GM21423 (cell line): ENCODE results near the gene PRUNE1.
A peak's percentile ranks its signal among the peaks of the same experiment; 100 is the strongest.

Experiments used
- ATAC-seq: cut with Tn5 transposase; IDR thresholded peaks from one replicate; pipeline ENCODE4 v1.9.1; 2021; ENCODE audit warnings: mild to moderate bottlenecking, moderate library complexity; ENCODE audit not compliant: unreplicated experiment

The PRUNE1 gene

DNA sequence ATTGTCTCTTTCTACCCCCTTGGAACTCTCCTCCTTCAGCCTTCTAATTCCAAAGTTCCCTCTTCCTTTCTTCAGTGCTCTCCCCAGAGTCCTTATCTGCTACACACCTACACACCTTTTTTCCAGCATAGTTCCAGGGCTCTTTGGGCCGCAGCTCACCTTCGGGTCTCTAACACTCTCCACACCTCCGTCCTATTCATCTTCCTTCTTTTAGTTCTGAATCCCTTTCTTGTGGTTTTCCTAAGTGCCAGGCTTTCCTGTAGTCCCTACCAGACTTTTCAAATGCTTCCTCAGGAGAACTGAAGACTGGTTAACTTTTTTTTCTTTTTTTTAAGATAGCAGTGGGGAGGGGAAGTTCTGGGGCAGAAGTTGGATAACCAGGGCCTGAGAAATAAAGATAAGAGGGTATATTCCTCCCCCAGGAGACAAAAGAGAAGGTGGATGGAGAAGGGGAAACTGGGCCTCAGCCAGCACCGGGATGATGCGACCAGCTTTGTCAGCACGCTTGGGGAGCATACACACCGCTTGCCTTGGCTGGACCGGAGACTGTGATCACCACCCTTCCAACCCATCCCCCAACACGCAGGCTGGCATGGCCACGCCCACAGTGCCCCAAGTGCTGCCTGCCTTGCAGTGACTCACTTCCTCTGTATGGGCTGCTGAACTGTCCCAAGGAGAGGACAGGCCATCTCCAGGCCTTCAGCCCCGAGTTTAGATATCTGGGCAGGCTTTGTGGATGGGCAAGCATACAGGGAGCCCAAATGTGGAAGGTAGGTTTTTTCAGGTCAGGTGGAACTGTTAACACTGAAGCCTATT, 31.2 kb upstream of the PRUNE1 start:
- ATAC-seq, result no peak

DNA sequence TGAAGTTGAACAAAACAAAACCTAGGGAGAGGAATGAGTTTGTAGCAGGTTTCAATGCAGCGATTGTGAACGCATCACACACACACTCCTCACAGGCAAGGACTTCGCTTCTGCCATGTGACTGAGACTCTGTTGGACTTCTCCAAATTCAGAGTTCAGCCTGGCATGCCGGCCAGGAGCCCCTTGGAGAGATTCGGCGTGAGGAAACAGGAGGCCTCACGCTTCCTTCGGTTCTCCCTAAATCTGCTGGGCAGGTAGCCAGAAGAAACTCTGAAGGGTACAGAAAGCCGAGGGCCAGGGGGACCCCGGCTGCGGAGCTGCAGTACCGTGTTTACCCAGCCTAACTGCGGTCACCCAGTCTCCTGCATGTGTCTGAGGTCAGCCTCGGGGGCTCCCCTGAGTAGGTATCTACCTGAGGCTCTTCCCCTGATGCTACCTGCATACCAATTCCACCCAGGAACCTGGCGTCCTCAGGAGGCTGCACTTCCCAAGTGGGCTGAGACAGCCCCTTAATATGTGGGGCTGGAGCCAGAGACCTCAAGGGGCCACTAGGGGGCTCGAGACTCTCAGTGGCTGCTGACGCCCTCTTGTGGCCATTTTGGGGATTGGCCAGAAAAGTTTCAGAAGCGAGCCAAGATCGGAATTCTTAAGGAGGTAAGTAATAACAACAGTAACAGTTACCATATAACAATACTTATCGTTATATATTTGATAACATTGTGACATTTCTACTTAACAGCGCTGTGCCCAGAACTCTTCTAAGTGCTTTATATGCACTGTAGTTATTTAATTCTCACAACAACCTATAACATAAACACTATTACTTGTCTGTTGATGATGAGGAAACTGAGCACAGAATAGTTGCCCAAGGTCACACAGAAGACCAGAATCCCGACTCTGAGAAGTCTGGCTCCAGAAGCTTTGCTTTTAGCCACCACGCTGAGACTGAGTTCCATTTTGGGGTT, 28.9 kb upstream of the PRUNE1 start:
- ATAC-seq, result peak; percentile 40

DNA sequence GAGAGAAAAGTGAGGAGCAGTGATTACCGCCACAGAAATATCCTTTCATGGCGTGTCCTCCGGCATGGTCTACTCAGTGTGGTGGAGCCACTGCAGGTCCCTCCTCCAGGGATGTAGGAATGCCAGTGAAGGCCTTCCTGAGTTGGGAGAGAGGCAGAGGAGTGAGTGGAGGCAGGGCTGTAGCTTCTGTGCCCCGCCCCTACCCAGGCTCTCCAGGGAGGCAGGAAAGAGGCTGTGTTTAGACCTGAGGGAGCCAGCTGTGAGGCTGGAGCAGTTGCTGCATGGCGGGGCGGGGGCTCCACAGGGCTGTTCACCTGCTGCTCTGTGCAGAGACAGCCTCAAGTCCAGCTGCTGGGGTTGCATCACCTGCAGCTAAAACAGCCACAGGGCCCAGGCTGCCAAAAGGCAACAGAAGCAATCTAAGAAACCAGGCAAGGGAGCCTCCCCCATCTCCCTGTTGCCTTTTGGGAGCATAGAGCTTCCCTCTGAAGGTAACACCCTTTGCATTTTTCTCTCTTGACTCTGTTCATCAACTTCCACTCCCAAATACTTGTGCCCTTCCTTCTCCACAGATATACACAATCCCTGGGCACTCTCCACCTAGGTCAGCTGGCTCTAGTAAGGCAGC, 27.0 kb upstream of the PRUNE1 start:
- ATAC-seq, result no peak

DNA sequence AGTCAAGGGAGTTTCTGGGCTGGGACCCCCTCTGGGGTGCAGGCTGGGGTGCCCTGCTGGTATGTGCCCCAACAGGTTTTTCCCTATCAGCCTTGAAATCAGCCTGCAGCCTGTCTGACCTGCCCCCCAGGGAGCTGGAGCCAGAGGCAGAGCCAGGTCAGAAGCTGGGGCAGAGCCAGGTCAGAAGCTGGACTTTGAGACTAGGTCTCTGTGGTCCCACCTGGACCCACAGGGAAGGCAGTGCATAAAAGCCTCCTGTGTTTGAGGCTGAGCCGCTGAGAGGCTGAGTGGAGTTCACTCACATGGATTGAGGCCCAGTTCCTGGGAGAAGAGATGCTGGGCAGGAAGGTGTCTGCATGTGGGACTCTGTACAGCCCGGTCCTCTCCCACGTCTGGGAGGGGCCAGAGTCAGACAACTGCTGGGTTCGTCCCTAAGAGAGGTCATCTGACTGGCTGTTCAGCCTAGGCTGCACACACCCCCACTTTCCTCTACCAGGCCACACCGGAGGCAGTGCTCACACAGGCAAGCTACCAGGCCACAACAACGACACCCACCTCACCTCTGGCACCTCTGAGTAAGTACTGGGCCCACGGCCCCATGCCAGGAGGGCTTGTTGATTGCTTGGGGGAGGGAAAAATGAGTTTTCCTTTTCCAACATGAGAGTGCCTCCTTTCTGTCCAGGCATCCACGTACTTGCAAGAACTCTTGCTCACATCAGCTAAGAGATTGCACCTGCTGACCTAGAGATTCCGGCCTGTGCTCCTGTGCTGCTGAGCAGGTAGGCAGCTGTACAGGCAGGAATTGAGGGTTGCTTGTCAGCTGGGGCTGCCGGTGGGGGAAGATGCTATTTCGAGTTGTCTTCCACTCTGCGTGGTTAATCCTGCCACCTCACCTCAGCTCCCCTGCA, 26.2 kb upstream of the PRUNE1 start, which contains the start of gene ANXA9:
TSS of gene ANXA9 (plus strand) at position 488 of the 908 bp plus-strand sequence. CDS start 814 bp downstream, outside the sequence.
- no peak for ATAC-seq

DNA sequence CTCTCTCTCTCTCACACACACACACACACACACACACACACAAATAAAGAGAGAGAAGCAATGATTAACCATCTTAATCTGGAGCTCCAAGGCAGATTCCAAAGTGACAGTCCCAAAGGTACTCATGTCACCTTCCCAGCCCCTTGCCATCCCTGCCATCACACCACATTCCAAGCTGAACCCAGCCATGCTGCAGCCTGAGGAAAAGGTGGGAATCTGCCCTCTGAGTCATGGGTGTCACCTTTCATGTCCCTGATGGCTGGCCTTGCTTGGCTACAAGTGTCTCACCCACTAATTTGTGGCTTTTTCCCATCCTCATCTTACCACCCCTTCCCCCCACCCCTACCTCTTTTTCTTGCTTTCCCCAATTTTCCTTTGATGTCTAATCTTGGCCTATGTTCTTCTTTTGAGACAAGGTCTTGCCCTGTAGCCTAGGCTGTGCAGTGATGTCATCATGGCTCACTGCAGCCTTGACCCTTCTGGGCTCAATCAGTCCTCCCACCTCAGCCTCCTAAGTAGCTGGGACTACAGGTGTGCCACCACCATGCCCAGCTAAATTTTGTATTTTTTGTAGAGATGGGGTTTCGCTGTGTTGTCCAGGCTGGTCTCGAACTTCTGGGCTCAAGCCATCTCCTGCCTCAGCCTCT, 22.9 kb upstream of the PRUNE1 start:
- ATAC-seq, result no peak

DNA sequence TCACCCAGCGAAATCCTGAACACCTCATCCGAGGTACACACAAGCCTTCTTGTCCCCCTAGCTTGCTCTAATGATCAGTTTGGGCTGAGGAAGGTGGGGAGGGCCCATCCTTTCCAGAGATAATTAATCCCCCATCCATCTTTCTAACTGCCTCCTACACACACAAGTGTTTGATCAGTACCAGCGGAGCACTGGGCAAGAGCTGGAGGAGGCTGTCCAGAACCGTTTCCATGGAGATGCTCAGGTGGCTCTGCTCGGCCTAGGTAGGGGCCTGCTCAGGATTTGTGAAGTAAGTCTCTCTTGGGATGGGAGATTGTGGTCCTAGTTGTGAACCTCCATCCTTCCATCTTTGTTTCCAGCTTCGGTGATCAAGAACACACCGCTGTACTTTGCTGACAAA, 20.3 kb upstream of the PRUNE1 start:
- no peak for ATAC-seq

DNA sequence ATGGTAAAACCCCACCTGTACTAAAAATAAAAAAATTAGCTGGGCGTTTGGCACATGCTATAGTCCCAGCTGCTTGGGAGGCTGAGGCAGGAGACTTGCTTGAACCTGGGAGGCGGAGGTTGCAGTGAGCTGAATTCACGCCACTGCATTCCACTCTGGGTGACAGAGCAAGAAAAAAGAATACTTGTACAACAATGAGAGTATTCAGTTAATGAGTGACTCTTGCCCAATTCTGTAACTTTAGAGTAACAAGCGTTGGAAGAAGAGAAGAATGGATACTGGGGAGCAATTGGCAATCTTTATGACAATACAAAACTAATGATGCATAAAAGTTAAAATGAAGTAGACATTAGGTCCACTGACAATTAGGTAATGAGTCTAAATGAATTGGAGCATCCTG, 15.6 kb upstream of the PRUNE1 start:
- ATAC-seq, result no peak

DNA sequence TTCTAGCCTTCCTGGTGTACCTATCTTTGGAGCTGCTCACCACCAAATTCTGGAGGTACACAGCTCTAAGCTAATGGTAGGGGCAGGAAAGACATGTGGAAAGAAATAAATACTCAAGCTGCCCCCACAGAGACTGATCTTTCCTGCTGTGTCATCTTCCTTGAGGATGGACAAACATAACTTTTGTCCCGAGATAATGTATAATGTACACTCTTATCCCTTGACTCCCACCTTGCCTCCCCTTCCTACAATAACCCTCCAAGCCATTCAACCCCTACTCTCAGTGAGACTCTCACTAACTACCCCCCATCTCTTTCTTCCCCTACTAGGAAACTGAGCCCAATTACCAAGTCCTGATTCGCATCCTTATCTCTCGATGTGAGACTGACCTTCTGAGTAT, 14.0 kb upstream of the PRUNE1 start:
- no peak for ATAC-seq

DNA sequence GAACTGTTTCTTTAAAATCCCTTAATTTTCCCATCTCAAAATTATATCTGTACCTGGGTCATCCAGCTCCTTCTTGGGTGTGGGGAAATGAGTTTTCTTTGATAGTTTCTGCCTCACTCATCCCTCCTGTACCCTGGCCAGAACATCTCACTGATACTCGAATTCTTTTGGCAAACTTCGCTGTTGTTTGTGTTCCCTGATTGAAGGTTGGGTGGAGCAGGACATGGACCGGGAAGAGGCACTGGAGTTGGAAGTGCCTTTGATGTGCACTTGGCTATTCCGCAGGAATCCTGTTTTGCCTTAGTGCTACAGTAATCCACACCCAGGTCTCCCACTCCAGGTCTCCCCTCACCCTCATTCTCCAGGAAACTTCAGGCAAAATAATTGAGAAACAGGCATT, 12.8 kb upstream of the PRUNE1 start:
- ATAC-seq, result no peak

DNA sequence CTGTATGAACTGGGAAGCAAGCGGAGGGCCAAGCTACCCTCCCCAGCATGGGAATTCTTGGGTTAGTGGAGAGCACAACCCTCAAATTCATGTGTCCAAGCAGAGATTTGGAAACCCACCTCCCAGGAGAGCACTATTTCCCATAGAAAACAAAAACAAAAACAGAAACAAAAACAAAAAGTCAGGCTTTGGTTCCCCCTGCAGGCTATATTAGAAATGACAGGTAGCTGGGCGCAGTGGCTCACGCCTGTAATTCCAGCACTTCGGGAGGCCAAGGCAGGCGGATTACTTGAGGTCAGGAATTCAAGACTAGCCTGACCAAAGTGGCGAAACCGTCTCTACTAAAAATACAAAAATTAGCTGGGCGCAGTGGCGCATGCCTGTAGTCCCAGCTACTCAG, 12.4 kb upstream of the PRUNE1 start:
- ATAC-seq, result no peak

DNA sequence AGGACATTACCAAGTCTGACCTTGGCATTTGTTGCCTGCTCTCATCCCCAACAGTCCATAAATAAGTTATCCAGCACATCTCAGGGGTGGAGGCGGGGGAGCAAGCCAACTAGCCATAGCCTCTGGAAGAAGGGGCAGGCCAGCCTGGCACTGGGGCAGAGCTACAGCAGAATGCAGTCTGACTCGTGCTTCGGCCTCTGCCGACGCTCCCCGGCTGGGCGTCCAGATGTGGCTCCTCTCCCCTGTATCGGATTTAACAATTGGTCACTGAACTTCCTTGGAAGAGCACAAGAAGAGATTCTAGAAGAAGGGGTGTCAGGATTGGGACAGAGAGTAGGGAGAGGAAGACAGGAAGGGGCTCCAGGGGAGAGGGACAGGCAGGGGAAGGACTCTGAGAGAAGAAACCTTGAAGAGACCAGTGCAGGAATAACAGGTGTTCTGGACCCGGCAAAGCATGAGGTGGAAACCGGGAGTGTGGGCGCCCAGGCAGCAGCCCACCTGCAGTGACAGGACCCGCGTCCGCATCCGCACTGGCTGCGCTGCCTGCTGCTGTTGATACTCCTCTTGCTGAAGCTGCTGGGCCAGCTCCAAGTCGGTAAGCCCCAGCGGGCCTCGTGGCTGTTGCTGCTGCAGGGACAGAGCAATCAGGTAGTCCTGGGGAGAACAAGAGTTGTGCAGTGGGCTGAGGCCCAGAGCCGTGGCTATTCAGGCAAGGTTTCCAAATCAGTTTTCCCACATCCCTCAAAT, 10.9 kb upstream of the PRUNE1 start:
- ATAC-seq, result no peak

DNA sequence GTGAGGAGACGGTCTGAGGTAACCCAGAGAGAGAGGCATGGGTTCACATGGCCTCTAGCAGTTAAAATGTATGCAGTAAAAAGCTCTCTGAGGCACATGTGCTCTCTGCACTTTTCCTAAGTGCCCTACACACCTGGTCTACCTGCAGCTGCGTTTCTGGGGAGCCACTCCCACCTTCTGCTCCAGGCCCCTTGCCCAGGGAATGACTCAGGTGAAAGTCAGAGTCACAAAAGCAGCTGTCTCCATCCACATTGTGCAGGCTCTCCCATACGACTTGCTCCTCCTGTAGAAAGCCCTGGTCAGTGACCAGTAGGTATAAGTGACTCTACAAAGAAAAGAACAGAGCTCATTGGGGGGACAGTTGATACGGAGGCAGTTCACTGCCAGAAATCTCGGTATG, 10.3 kb upstream of the PRUNE1 start:
- ATAC-seq, result no peak

DNA sequence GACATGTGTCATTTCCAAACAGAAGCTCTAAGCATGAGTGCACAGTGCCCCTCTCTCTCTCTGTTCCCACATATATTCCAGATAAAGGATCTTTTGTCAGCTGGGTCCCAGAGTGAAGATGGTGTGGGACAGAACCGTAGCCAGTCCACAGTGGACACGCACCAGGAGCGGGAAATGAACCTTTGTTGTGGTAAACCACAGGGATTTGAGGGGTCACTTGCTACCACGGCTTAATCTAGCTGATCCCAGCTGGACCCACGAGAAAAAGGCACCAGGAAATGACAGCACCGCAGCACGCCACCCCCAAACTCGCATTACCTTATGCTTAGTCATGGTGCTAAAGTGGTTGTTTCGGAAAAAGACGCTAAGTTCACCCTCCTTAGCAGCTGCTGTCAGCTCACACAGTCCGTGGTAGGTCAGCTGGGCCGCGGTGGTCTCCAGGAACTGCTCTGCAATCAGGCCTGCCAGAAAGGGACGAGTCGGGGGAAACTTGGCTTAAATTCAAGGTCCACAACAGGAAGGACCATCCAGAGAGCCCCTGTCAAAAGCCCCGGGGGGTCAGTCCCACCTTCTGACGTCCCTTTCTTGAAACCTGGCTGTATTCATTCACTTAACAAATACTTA, 9.1 kb upstream of the PRUNE1 start:
- no peak for ATAC-seq

DNA sequence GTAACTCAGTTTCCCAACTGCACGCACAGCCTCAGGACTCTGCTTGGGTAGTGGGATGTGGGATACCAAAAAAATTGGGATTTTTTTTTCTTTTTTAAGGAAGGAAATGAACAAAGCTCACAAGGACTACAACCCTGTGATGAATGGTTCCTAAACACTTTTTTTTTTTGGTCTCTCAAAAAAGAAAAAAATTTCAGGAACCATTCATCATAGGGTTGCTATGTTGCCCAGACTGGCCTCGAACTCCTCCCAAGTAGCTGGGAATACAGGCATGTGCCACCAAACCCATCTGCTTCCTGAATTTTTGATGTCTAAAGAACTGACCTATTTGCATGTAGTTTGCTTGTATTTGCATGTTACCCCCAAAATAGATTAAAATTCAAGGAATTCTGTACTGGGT, 8.3 kb upstream of the PRUNE1 start:
- no peak for ATAC-seq

DNA sequence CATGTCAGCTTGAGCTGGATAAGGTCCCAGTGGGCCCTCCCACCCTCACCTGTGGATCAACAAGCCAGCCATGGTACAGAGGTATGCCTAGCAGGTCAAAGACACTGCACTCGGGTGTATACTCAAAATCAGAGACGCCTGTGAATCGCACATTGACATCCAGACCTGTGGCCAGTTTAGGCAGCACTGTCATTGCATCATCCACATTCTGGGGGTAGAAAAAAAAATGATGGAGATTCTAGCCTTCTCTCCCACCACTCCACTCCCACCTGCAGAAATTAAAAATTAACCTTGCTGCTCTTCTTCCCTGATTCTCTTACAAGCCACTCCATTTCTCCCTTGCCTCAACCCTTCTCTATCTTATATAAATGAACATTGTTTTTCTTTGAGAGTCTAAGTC, 7.8 kb upstream of the PRUNE1 start:
- ATAC-seq, result no peak

DNA sequence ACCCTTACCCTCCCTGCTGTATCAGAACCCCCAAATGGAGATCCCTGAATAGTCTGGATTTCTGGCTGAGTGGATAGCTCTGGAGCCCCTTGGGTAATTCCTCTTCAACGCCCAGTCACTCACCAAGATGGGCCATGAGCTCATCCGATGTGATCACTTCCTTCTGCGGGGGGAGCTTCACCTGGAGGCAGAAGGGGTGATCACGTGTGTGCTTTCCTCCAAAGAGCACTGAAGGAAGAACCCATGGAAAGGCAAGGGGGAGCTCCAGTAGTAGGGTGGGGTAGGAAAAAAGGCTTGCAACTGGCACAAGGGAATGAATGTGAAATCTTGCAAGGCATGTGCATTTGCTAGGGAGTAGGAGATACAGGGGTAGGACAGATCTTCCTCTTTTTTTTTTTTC, 6.6 kb upstream of the PRUNE1 start:
- no peak for ATAC-seq

DNA sequence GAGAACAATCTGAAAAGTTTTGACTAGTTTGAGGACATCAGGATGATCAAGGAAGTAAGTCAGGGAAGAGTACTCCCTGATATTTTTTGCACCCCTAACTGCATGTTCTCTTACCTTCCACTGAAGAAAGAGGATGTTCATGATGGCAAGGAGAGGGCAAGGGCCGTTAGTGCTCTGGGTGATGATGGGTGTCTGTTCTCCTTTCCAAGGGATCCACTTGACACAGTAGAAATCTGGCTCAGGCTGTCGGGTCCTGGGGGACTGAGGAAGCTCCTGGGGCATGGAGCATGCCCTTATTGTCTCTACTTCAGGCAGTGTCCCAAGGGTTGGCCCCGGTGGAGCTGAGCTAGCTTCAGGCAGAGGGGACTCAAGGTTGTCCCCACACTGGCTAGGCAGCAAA, 6.2 kb upstream of the PRUNE1 start:
- ATAC-seq, result no peak

DNA sequence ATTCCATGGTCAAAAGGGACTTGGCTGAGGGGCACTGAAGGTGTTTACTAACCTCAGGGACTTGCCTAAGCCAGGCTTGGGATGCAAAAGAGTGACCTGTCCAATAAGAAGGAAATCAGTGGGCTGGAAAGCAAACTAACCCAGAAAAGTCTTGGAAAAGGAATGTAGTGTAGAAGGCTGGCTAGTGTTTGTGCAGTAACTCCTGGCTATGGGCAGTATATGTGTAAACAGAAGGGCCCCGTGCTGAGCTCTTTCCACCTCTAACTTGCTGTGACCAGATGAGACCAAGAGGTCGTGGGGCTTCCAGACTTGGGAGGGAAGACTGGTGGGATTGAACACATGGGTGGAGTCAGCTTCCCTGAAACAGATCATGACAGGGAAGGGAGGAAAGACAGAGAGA, 5.6 kb upstream of the PRUNE1 start:
- ATAC-seq, result no peak

DNA sequence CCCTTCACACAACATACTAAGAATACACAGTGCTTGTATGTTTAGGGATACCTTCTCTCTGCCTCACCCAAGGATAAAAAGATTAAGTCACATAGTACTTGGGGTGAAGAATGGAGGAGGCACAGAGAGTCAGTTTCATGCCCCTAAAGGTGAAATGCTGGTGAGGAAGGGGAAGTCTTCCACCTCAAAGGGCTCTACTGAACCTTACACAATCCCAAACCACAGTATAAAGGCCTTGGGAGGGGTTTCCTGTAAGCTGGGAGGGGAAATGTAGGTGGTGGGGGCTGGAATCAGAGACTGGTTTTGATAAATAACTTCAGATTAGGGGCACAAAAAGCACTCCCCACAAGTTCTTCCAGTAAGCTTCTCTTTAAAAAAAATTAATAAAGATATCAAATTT, 5.1 kb upstream of the PRUNE1 start:
- no peak for ATAC-seq
